Fibroblast of mammary gland (primary cell): ENCODE results near the gene LRBA.
A peak's percentile ranks its signal among the peaks of the same experiment; 100 is the strongest.

Source experiments
- DNase-seq: peaks from one replicate; pipeline ENCODE4 v3.0.0-alpha.2; 2010; ENCODE audit warnings: low read depth
- H3K4me3 ChIP-seq: 2 replicates; pipeline ENCODE4 v1.5.1; 2011; ENCODE audit warnings: low read depth, mild to moderate bottlenecking, low read length, moderate library complexity; ENCODE audit not compliant: control insufficient read depth
- CTCF ChIP-seq: conservative IDR thresholded peaks from 2 replicates; pipeline ENCODE4 v1.5.1; 2011; ENCODE audit warnings: low read depth, low read length, inconsistent platforms; ENCODE audit not compliant: control insufficient read depth, insufficient read depth

LRBA gene

GRCh38 chr4:150801833-150802232 lies 213.3 kb downstream of the LRBA start:
- TF ChIP-seq CTCF: no peak
- H3K4me3 ChIP-seq: no peak overlapping the region
- DNase-seq: no peak

- peak; percentile 18 for TF ChIP-seq CTCF
- DNase-seq: no peak
- no peak overlapping the region for H3K4me3 ChIP-seq
These were observed 215.9 kb downstream of the LRBA start for GRCh38 chr4:150799207-150799606.

- no peak for TF ChIP-seq CTCF
- H3K4me3 ChIP-seq: no peak overlapping the region
- DNase-seq: no peak
These were observed 220.4 kb downstream of the LRBA start for GRCh38 chr4:150794706-150795105.

GRCh38 chr4:150789864-150790263 lies 225.2 kb downstream of the LRBA start:
- no peak overlapping the region for H3K4me3 ChIP-seq
- TF ChIP-seq CTCF: no peak
- DNase-seq: peak; percentile 25

GRCh38 chr4:150784939-150785338 lies 230.1 kb downstream of the LRBA start:
- H3K4me3 ChIP-seq: no peak overlapping the region
- no peak for DNase-seq
- TF ChIP-seq CTCF: no peak

GRCh38 chr4:150784305-150784704 lies 230.8 kb downstream of the LRBA start:
- H3K4me3 ChIP-seq: no peak overlapping the region
- DNase-seq: no peak
- TF ChIP-seq CTCF: no peak

GRCh38 chr4:150782921-150783320 lies 232.2 kb downstream of the LRBA start:
- TF ChIP-seq CTCF: no peak
- no peak overlapping the region for H3K4me3 ChIP-seq
- no peak for DNase-seq
